ENCODE results near the gene MPZL1.

The MPZL1 gene

GRCh38 chr1:167762061-167762746, 40.4 kb downstream of the MPZL1 start:
- no peak for FAIRE-seq
- DNase-seq (ENCODE audit: insufficient read length, low spot score): no peak
- TF ChIP-seq POLR2A (IDR thresholded peaks at IDR 0.05; ENCODE audit: low read depth, low read length): no peak

- DNase-seq (ENCODE audit: insufficient read length, low spot score) (no peak), FAIRE-seq (no peak)
- TF ChIP-seq POLR2A (IDR thresholded peaks at IDR 0.05; ENCODE audit: low read depth, low read length): no peak
Observed at GRCh38 chr1:167763525-167764220, 41.9 kb downstream of the MPZL1 start.

GRCh38 chr1:167764458-167765330, 42.9 kb downstream of the MPZL1 start:
- TF ChIP-seq POLR2A (IDR thresholded peaks at IDR 0.05; ENCODE audit: low read depth, low read length): no peak
- FAIRE-seq (no peak), DNase-seq (ENCODE audit: insufficient read length, low spot score) (no peak)

GRCh38 chr1:167765496-167765895, 43.7 kb downstream of the MPZL1 start:
- no peak for FAIRE-seq
- DNase-seq (ENCODE audit: insufficient read length, low spot score): no peak

GRCh38 chr1:167766538-167766937, 44.8 kb downstream of the MPZL1 start:
- no peak for TF ChIP-seq POLR2A (IDR thresholded peaks at IDR 0.05; ENCODE audit: low read depth, low read length)
- DNase-seq (ENCODE audit: insufficient read length, low spot score) (no peak), FAIRE-seq (no peak)

More at GRCh38 chr1:167765496-167765895, 43.7 kb downstream of the MPZL1 start:
- no peak for TF ChIP-seq POLR2A (IDR thresholded peaks at IDR 0.05; ENCODE audit: low read depth, low read length)

- FAIRE-seq (no peak), DNase-seq (ENCODE audit: insufficient read length, low spot score) (no peak)
- no peak for TF ChIP-seq POLR2A (IDR thresholded peaks at IDR 0.05; ENCODE audit: low read depth, low read length)
Observed at GRCh38 chr1:167767761-167768160, 46.0 kb downstream of the MPZL1 start.

GRCh38 chr1:167770127-167770526, 48.3 kb downstream of the MPZL1 start:
- FAIRE-seq: no peak
- TF ChIP-seq POLR2A (IDR thresholded peaks at IDR 0.05; ENCODE audit: low read depth, low read length): no peak

GRCh38 chr1:167772436-167772835, 50.7 kb downstream of the MPZL1 start:
- no peak for TF ChIP-seq POLR2A (IDR thresholded peaks at IDR 0.05; ENCODE audit: low read depth, low read length)
- no peak for DNase-seq (ENCODE audit: insufficient read length, low spot score)
- FAIRE-seq: no peak

More at GRCh38 chr1:167770127-167770526, 48.3 kb downstream of the MPZL1 start:
- no peak for DNase-seq (ENCODE audit: insufficient read length, low spot score)

- DNase-seq (ENCODE audit: insufficient read length, low spot score): no peak
- no peak for FAIRE-seq
Observed at GRCh38 chr1:167773516-167773915, 51.7 kb downstream of the MPZL1 start.

GRCh38 chr1:167774710-167775109, 52.9 kb downstream of the MPZL1 start:
- DNase-seq (ENCODE audit: insufficient read length, low spot score) (peak; percentile 27), FAIRE-seq (peak; percentile 50)
- TF ChIP-seq POLR2A (IDR thresholded peaks at IDR 0.05; ENCODE audit: low read depth, low read length): no peak

More at GRCh38 chr1:167773516-167773915, 51.7 kb downstream of the MPZL1 start:
- TF ChIP-seq POLR2A (IDR thresholded peaks at IDR 0.05; ENCODE audit: low read depth, low read length): no peak

GRCh38 chr1:167775178-167775577, 53.4 kb downstream of the MPZL1 start:
- no peak for TF ChIP-seq POLR2A (IDR thresholded peaks at IDR 0.05; ENCODE audit: low read depth, low read length)
- peak; percentile 32 for DNase-seq (ENCODE audit: insufficient read length, low spot score)
- FAIRE-seq: peak; percentile 11

GRCh38 chr1:167776151-167776550, 54.4 kb downstream of the MPZL1 start:
- no peak for FAIRE-seq
- no peak for TF ChIP-seq POLR2A (IDR thresholded peaks at IDR 0.05; ENCODE audit: low read depth, low read length)
- DNase-seq (ENCODE audit: insufficient read length, low spot score): no peak

- no peak for TF ChIP-seq POLR2A (IDR thresholded peaks at IDR 0.05; ENCODE audit: low read depth, low read length)
- DNase-seq (ENCODE audit: insufficient read length, low spot score) (no peak), FAIRE-seq (no peak)
Observed at GRCh38 chr1:167776616-167777268, 55.0 kb downstream of the MPZL1 start.

GRCh38 chr1:167777269-167777650, 55.5 kb downstream of the MPZL1 start:
- FAIRE-seq: no peak

More at GRCh38 chr1:167777269-167777650, 55.5 kb downstream of the MPZL1 start:
- no peak for TF ChIP-seq POLR2A (IDR thresholded peaks at IDR 0.05; ENCODE audit: low read depth, low read length)
- no peak for DNase-seq (ENCODE audit: insufficient read length, low spot score)

Data from H54 (cell line).